Naive B cell (primary cell): ENCODE results near the gene PIGU. TPM values are rescaled to one million over a fixed set of nuclear protein-coding genes. Genes with fewer than 3 reads are reported as not detected.

Experiments used
- ATAC-seq, 2 donors: fragments of 150-1000 bp; cut with Tn5 transposase; 2 replicates each; pipeline ENCODE4 v1.10.0; 2021; ENCODE audit warnings: low read depth in 2 of 2, mild to moderate bottlenecking in 2 of 2, moderate library complexity in 2 of 2
- DNase-seq: peaks from one replicate; pipeline ENCODE4 v3.0.0; 2022
- H3K27ac Mint-ChIP-seq, 6 donors: one replicate each; pipeline ENCODE4 v1.8.0; 2020 to 2022; ENCODE audit warnings: mild to moderate bottlenecking in 6 of 6, mixed read lengths in 6 of 6, moderate library complexity in 5 of 6, inconsistent platforms in 2 of 6
- H3K27me3 Mint-ChIP-seq, 3 donors: one replicate each; pipeline ENCODE4 v1.8.0; 2021 to 2022; ENCODE audit warnings: mixed read lengths in 3 of 3, mild to moderate bottlenecking in 1 of 3
- H3K36me3 Mint-ChIP-seq, 2 donors: one replicate each; pipeline ENCODE4 v1.8.0; 2020 to 2022; ENCODE audit warnings: mixed read lengths in 2 of 2, inconsistent platforms in 1 of 2, mild to moderate bottlenecking in 1 of 2
- H3K4me1 Mint-ChIP-seq, 3 donors: one replicate each; pipeline ENCODE4 v1.8.0; 2020 to 2022; ENCODE audit warnings: mixed read lengths in 3 of 3, inconsistent platforms in 1 of 3, mild to moderate bottlenecking in 1 of 3, moderate library complexity in 1 of 3
- H3K4me3 Mint-ChIP-seq, 8 donors: one replicate each; pipeline ENCODE4 v1.8.0; 2020 to 2022; ENCODE audit warnings: mild to moderate bottlenecking in 8 of 8, mixed read lengths in 8 of 8, moderate library complexity in 8 of 8, inconsistent platforms in 2 of 8
- H3K9me3 Mint-ChIP-seq, 7 donors: one replicate each; pipeline ENCODE4 v1.8.0; 2020 to 2022; ENCODE audit warnings: mixed read lengths in 7 of 7, mild to moderate bottlenecking in 5 of 7, inconsistent platforms in 2 of 7, moderate library complexity in 1 of 7
- polyA plus RNA-seq, 6 donors: library from polyadenylated mRNA; unstranded; fragments of 300-500 nt; fragmentation: Illumina TruSeq; gene quantifications; one replicate each; pipeline ENCODE4 v1.2.3, GENCODE V29; 2021; ENCODE audit warnings: low read depth in 6 of 6

The PIGU gene
- polyA plus RNA-seq, 6 donors from 2014 or later: 14.4 to 24.3 (median 22.5) TPM

GRCh38 chr20:34541264-34541901 is 135.5 kb downstream of the PIGU start:
- peaks cover 8 to 14% of the 10 kb centered on the region in 2 donors for H3K36me3 Mint-ChIP-seq
- peaks cover 8 to 9% (median 9%) of the 10 kb centered on the region in 3 donors for H3K4me1 Mint-ChIP-seq
- DNase-seq (no peak), ATAC-seq (no peak)
- peak overlapping the region in 2 of 6 donors; percentile 45 to 81 for H3K27ac Mint-ChIP-seq
- no peaks in the 10 kb centered on the region for H3K9me3 Mint-ChIP-seq
- no peak overlapping the region for H3K4me3 Mint-ChIP-seq
- H3K27me3 Mint-ChIP-seq: peaks cover 0 to 7% (median 6%) of the 10 kb centered on the region in 3 donors

GRCh38 chr20:34540596-34541263 is 136.2 kb downstream of the PIGU start:
- peaks cover 0 to 5% (median 4%) of the 10 kb centered on the region in 3 donors for H3K27me3 Mint-ChIP-seq
- ATAC-seq (no peak), DNase-seq (no peak)
- no peaks in the 10 kb centered on the region for H3K9me3 Mint-ChIP-seq
- H3K36me3 Mint-ChIP-seq: peaks cover 10 to 14% of the 10 kb centered on the region in 2 donors
- peak overlapping the region in 3 of 6 donors; percentile 38 to 57 (median 45) for H3K27ac Mint-ChIP-seq
- peaks cover 8 to 9% (median 9%) of the 10 kb centered on the region in 3 donors for H3K4me1 Mint-ChIP-seq
- no peak overlapping the region for H3K4me3 Mint-ChIP-seq

GRCh38 chr20:34539756-34540155 is 137.1 kb downstream of the PIGU start:
- Mint-ChIP-seq H3K9me3 (no peaks in the 10 kb centered on the region), H3K36me3 (peaks cover 16% of the 10 kb centered on the region in 2 donors), H3K27ac (no peak overlapping the region), H3K27me3 (no peaks in the 10 kb centered on the region), H3K4me1 (peaks cover 7 to 9% (median 8%) of the 10 kb centered on the region in 3 donors), H3K4me3 (no peak overlapping the region)
- ATAC-seq (no peak), DNase-seq (no peak)

GRCh38 chr20:34538671-34539123 is 138.2 kb downstream of the PIGU start:
- H3K36me3 Mint-ChIP-seq: peaks cover 14 to 16% of the 10 kb centered on the region in 2 donors
- H3K9me3 Mint-ChIP-seq: no peaks in the 10 kb centered on the region
- H3K27ac Mint-ChIP-seq: peak overlapping the region in 3 of 6 donors; percentile 15 to 78 (median 51)
- H3K4me3 Mint-ChIP-seq: no peak overlapping the region
- DNase-seq: peak; percentile 42
- H3K27me3 Mint-ChIP-seq: no peaks in the 10 kb centered on the region
- peak in 1 of 2 donors; percentile 61 for ATAC-seq
- H3K4me1 Mint-ChIP-seq: peaks cover 0 to 5% (median 1%) of the 10 kb centered on the region in 3 donors

GRCh38 chr20:34537651-34538050 is 139.2 kb downstream of the PIGU start:
- Mint-ChIP-seq H3K4me1 (peaks cover 0 to 5% (median 1%) of the 10 kb centered on the region in 3 donors), H3K4me3 (no peak overlapping the region), H3K27ac (no peak overlapping the region), H3K36me3 (peaks cover 14 to 16% of the 10 kb centered on the region in 2 donors), H3K9me3 (no peaks in the 10 kb centered on the region), H3K27me3 (no peaks in the 10 kb centered on the region)
- no peak for ATAC-seq
- no peak for DNase-seq

GRCh38 chr20:34536798-34537394 is 140.0 kb downstream of the PIGU start:
- H3K27ac Mint-ChIP-seq: peak overlapping the region in 3 of 6 donors; percentile 16 to 52 (median 29)
- H3K27me3 Mint-ChIP-seq: no peaks in the 10 kb centered on the region
- H3K36me3 Mint-ChIP-seq: peaks cover 14 to 16% of the 10 kb centered on the region in 2 donors
- H3K4me1 Mint-ChIP-seq: peaks cover 0 to 5% (median 1%) of the 10 kb centered on the region in 3 donors
- no peak overlapping the region for H3K4me3 Mint-ChIP-seq
- H3K9me3 Mint-ChIP-seq: no peaks in the 10 kb centered on the region
- ATAC-seq (peak; percentile 33 to 46), DNase-seq (no peak)

GRCh38 chr20:34535857-34536256 is 141.0 kb downstream of the PIGU start:
- DNase-seq (no peak), ATAC-seq (no peak)
- no peak overlapping the region for H3K4me3 Mint-ChIP-seq
- peaks cover 10 to 14% of the 10 kb centered on the region in 2 donors for H3K36me3 Mint-ChIP-seq
- H3K4me1 Mint-ChIP-seq: peaks cover 5 to 13% (median 5%) of the 10 kb centered on the region in 3 donors
- H3K9me3 Mint-ChIP-seq: no peaks in the 10 kb centered on the region
- H3K27me3 Mint-ChIP-seq: no peaks in the 10 kb centered on the region
- H3K27ac Mint-ChIP-seq: peak overlapping the region in 2 of 6 donors; percentile 12 to 70

GRCh38 chr20:34535301-34535840 is 141.5 kb downstream of the PIGU start:
- Mint-ChIP-seq H3K36me3 (peaks cover 5 to 9% of the 10 kb centered on the region in 2 donors), H3K4me3 (no peak overlapping the region), H3K9me3 (no peaks in the 10 kb centered on the region), H3K4me1 (peaks cover 5 to 18% (median 9%) of the 10 kb centered on the region in 3 donors), H3K27ac (no peak overlapping the region), H3K27me3 (no peaks in the 10 kb centered on the region)
- DNase-seq (no peak), ATAC-seq (no peak)

GRCh38 chr20:34534391-34535165 is 142.3 kb downstream of the PIGU start:
- H3K4me3 Mint-ChIP-seq: no peak overlapping the region
- peaks cover 4 to 7% of the 10 kb centered on the region in 2 donors for H3K36me3 Mint-ChIP-seq
- ATAC-seq (no peak), DNase-seq (no peak)
- H3K4me1 Mint-ChIP-seq: peaks cover 5 to 20% (median 9%) of the 10 kb centered on the region in 3 donors
- peak overlapping the region in 3 of 6 donors; percentile 18 to 83 (median 65) for H3K27ac Mint-ChIP-seq
- H3K27me3 Mint-ChIP-seq: no peaks in the 10 kb centered on the region
- no peaks in the 10 kb centered on the region for H3K9me3 Mint-ChIP-seq

- DNase-seq (no peak), ATAC-seq (no peak)
- peaks cover 5 to 20% (median 14%) of the 10 kb centered on the region in 3 donors for H3K4me1 Mint-ChIP-seq
- no peaks in the 10 kb centered on the region for H3K27me3 Mint-ChIP-seq
- no peak overlapping the region for H3K4me3 Mint-ChIP-seq
- H3K36me3 Mint-ChIP-seq: peaks cover 4 to 7% of the 10 kb centered on the region in 2 donors
- H3K27ac Mint-ChIP-seq: no peak overlapping the region
- H3K9me3 Mint-ChIP-seq: no peaks in the 10 kb centered on the region
Measured at GRCh38 chr20:34532756-34533155, 144.1 kb downstream of the PIGU start.

GRCh38 chr20:34532320-34532719 is 144.6 kb downstream of the PIGU start:
- DNase-seq (no peak), ATAC-seq (no peak)
- Mint-ChIP-seq H3K27me3 (no peaks in the 10 kb centered on the region), H3K4me1 (peaks cover 5 to 20% (median 13%) of the 10 kb centered on the region in 3 donors), H3K27ac (no peak overlapping the region), H3K36me3 (peaks cover 4 to 7% of the 10 kb centered on the region in 2 donors), H3K4me3 (no peak overlapping the region), H3K9me3 (no peaks in the 10 kb centered on the region)

GRCh38 chr20:34531608-34532265 is 145.2 kb downstream of the PIGU start:
- Mint-ChIP-seq H3K4me3 (no peak overlapping the region), H3K27ac (peak overlapping the region in 1 of 6 donors; percentile 48), H3K27me3 (no peaks in the 10 kb centered on the region), H3K4me1 (peaks cover 5 to 20% (median 13%) of the 10 kb centered on the region in 3 donors), H3K9me3 (no peaks in the 10 kb centered on the region), H3K36me3 (peaks cover 6 to 7% of the 10 kb centered on the region in 2 donors)
- DNase-seq: no peak
- ATAC-seq: no peak
